ENCODE results near the gene CD2BP2.

CD2BP2 gene

GRCh38 chr16:30370456-30371247 is 15.5 kb upstream of the CD2BP2 start, which contains the start of gene TBC1D10B:
TSS of gene TBC1D10B (minus strand) at chr16:30370494. CDS start at chr16:30370183, 311 bp downstream.
- peak within 1 kb of the TSS; percentile 72 for H3K4me3 ChIP-seq (ENCODE audit: low read depth, low read length)
- TF ChIP-seq CTCF (conservative IDR thresholded peaks at IDR 0.05; ENCODE audit: low read depth, low read length): peak; percentile 48
- peak; percentile 100 for DNase-seq (ENCODE audit: low read depth)

GRCh38 chr16:30369938-30370455 is 14.9 kb upstream of the CD2BP2 start:
- no peak for DNase-seq (ENCODE audit: low read depth)
- peak overlapping the region; percentile 72 for H3K4me3 ChIP-seq (ENCODE audit: low read depth, low read length)
- TF ChIP-seq CTCF (conservative IDR thresholded peaks at IDR 0.05; ENCODE audit: low read depth, low read length): no peak

- no peak for TF ChIP-seq CTCF (conservative IDR thresholded peaks at IDR 0.05; ENCODE audit: low read depth, low read length)
- peak overlapping the region; percentile 72 for H3K4me3 ChIP-seq (ENCODE audit: low read depth, low read length)
- DNase-seq (ENCODE audit: low read depth): peak; percentile 25
These were observed 14.2 kb upstream of the CD2BP2 start for GRCh38 chr16:30369091-30369937.

- H3K4me3 ChIP-seq (ENCODE audit: low read depth, low read length): peak overlapping the region; percentile 72
- no peak for TF ChIP-seq CTCF (conservative IDR thresholded peaks at IDR 0.05; ENCODE audit: low read depth, low read length)
- DNase-seq (ENCODE audit: low read depth): no peak
These were observed 13.6 kb upstream of the CD2BP2 start for GRCh38 chr16:30368792-30369090.

- DNase-seq (ENCODE audit: low read depth): peak; percentile 56
- TF ChIP-seq CTCF (conservative IDR thresholded peaks at IDR 0.05; ENCODE audit: low read depth, low read length): no peak
- peak overlapping the region; percentile 72 for H3K4me3 ChIP-seq (ENCODE audit: low read depth, low read length)
These were observed 13.1 kb upstream of the CD2BP2 start for GRCh38 chr16:30368122-30368791.

- no peak for DNase-seq (ENCODE audit: low read depth)
- TF ChIP-seq CTCF (conservative IDR thresholded peaks at IDR 0.05; ENCODE audit: low read depth, low read length): no peak
These were observed 12.4 kb upstream of the CD2BP2 start for GRCh38 chr16:30367349-30368009.

More at GRCh38 chr16:30367349-30368009, 12.4 kb upstream of the CD2BP2 start:
- peak overlapping the region; percentile 72 for H3K4me3 ChIP-seq (ENCODE audit: low read depth, low read length)
